H1 (cell line): ENCODE results near the gene RAB1A. TPM values are rescaled to one million over a fixed set of nuclear protein-coding genes. Genes with fewer than 3 reads are reported as not detected.

Experiments
- ASH2L ChIP-seq: fragments of 200-600, 300-600 bp; sonication (generic); IDR thresholded peaks from one replicate; pipeline ENCODE4 v1.7.1; 2017; ENCODE audit warnings: low read length
- BACH1 ChIP-seq: IDR thresholded peaks from 2 replicates; pipeline ENCODE4 v1.6.1; 2012; ENCODE audit warnings: low read length, improper control_type of control experiment
- CHD2 ChIP-seq: IDR thresholded peaks from 2 replicates; pipeline ENCODE4 v1.6.1; 2012; ENCODE audit warnings: low read length, improper control_type of control experiment
- CREB1 ChIP-seq: IDR thresholded peaks from 2 replicates; pipeline ENCODE4 v1.6.1; 2012; ENCODE audit warnings: inconsistent platforms
- EP300 ChIP-seq, 2 experiments: IDR thresholded peaks; 1 replicate in 1 of 2; 2 replicates in 1 of 2; pipeline ENCODE4 v1.6.1; 2011 to 2012; ENCODE audit warnings: low read depth in 2 of 2, low read length in 2 of 2, mild to moderate bottlenecking in 2 of 2, borderline replicate concordance in 1 of 2, inconsistent platforms in 1 of 2, moderate library complexity in 1 of 2
- EZH2 ChIP-seq: fragments of 200-600 bp; sonication (generic); IDR thresholded peaks from 2 replicates; pipeline ENCODE4 v1.7.1; 2012; ENCODE audit warnings: low read depth, mild to moderate bottlenecking, moderate library complexity, low read length, inconsistent platforms; ENCODE audit not compliant: severe bottlenecking
- FOSL1 ChIP-seq: IDR thresholded peaks from 2 replicates; pipeline ENCODE4 v1.6.1; 2011; ENCODE audit warnings: mild to moderate bottlenecking, low read depth, low read length, moderate library complexity; ENCODE audit not compliant: insufficient read depth
- KDM1A ChIP-seq: fragments of 200-600, 300-600 bp; sonication (generic); IDR thresholded peaks from 2 replicates; pipeline ENCODE4 v1.7.1; 2016; ENCODE audit warnings: mild to moderate bottlenecking, low read length, borderline replicate concordance
- KDM4A ChIP-seq: IDR thresholded peaks from one replicate; pipeline ENCODE4 v1.7.1; 2012; ENCODE audit warnings: low read depth, mild to moderate bottlenecking, moderate library complexity, low read length, inconsistent platforms; ENCODE audit not compliant: severe bottlenecking
- PHF8 ChIP-seq: fragments of 200-600 bp; sonication (generic); conservative IDR thresholded peaks from 2 replicates; pipeline ENCODE4 v1.7.1; 2012; ENCODE audit warnings: low read depth, mild to moderate bottlenecking, inconsistent platforms, low read length, moderate library complexity
- RBBP5 ChIP-seq: IDR thresholded peaks from 2 replicates; pipeline ENCODE4 v1.7.1; 2012; ENCODE audit warnings: low read depth, mild to moderate bottlenecking, inconsistent platforms, low read length, moderate library complexity, borderline replicate concordance
- SAP30 ChIP-seq: fragments of 300-600 bp; sonication (generic); IDR thresholded peaks from 2 replicates; pipeline ENCODE4 v1.7.1; 2012; ENCODE audit warnings: low read length, moderate library complexity, mild to moderate bottlenecking, inconsistent platforms; ENCODE audit not compliant: insufficient read depth, insufficient replicate concordance
- SP4 ChIP-seq: IDR thresholded peaks from 2 replicates; pipeline ENCODE4 v1.6.1; 2012; ENCODE audit warnings: low read length, inconsistent platforms
- polyA plus RNA-seq, 7 experiments: library from polyadenylated mRNA; depleted of rRNA in 3 of 7; stranded (reverse) in 5 of 7; unstranded in 2 of 7; fragments of >200 nt in 5 of 7; fragments of 200-250 nt in 2 of 7; gene quantifications; 1 replicate in 5 of 7; 2 replicates in 1 of 7; 4 replicates in 1 of 7; pipeline versions ENCODE4 v1.2.1 to v1.2.3, GENCODE V29; 2011 to 2013; ENCODE audit warnings: missing spikeins in 2 of 7, mixed read lengths in 2 of 7
- total RNA-seq: library from RNA; stranded (reverse); fragmentation: NEBNext Ultra II Directional; extraction: Animal tissue kit (Norgen Biotek cat#: 25700); gene quantifications from 2 replicates; pipeline ENCODE4 v1.2.1, GENCODE V29; 2021
- TF ChIP-seq, protein P1 (sequence below): IDR thresholded peaks from 2 replicates; pipeline ENCODE4 v1.6.1; 2012; ENCODE audit warnings: inconsistent platforms
- TF ChIP-seq, protein P2 (sequence below): IDR thresholded peaks from 2 replicates; pipeline ENCODE4 v1.6.1; 2012; ENCODE audit warnings: inconsistent platforms

The RAB1A gene
- total and polyA plus RNA-seq, 2 of the 8 experiments (the other 6 are each of a cell fraction or from before 2014, with no cell fraction given): 77.9 to 120 TPM

DNA sequence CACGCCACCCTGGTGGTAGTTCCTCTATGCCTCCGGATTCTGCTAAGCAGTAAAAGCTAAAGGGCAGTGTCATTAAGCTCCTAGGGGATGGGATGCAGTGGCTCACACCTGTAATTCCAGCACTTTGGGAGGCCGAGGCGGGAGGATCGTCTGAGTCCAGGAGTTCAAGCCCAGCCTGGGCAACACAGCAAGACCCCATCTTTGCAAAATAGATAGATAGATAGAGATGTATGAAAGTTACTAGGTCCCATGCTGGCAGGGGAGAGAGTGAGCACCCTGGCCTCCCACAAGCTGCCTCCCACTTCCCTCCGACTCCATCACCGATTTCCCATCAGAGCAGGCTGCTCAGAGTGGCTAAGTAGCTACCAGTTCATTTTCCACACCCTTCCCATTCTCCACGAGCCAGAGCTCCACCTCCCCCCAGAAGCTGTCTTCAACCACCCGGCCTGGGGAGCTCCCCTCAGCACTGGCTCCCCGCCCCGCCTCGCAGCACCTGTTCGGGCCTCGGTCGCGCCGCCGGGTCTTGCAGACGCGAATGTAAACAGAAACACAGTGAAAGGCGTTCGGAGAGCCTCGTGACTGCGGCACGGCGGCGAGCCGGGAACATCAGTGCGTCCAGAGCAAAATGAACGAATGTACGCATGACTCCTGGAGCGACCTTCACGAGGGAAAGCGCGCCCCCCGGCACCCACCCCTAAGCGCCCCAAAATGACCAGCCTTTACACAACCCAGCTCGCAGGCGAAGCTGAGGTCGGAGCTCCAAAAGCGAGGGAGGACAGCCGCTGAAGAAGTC, 74.3 kb downstream of the RAB1A start (continued):
- TF ChIP-seq CHD2 (no peak), BACH1 (no peak), RBBP5 (no peak), EZH2 (no peak), PHF8 (no peak; the same call in 1 of the 2 replicates), FOSL1 (no peak), CREB1 (no peak; the same call in 1 of the 2 replicates), SP4 (no peak), ASH2L (peak; percentile 48), KDM1A (peak; percentile 86; the same call in 1 of the 2 replicates), SAP30 (peak; percentile 61), EP300 (IDR thresholded peaks at IDR 0.05; ENCODE audit: borderline replicate concordance in 1 of 2, low read depth in 2 of 2, low read length in 2 of 2) (no peak), KDM4A (peak; percentile 4)
- TF ChIP-seq, protein P1, sequence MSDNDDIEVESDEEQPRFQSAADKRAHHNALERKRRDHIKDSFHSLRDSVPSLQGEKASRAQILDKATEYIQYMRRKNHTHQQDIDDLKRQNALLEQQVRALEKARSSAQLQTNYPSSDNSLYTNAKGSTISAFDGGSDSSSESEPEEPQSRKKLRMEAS: peak; percentile 90
- TF ChIP-seq, protein P2, sequence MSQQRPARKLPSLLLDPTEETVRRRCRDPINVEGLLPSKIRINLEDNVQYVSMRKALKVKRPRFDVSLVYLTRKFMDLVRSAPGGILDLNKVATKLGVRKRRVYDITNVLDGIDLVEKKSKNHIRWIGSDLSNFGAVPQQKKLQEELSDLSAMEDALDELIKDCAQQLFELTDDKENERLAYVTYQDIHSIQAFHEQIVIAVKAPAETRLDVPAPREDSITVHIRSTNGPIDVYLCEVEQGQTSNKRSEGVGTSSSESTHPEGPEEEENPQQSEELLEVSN: peak; percentile 95
